T-helper 17 cell (primary cell): ENCODE measurements around the gene LRRC52. TPM values are rescaled to one million over a fixed set of nuclear protein-coding genes. Genes with fewer than 3 reads are reported as not detected.
"Not testable (repeated sequence)": the region's sequence is repeated elsewhere in the genome, so short reads cannot be mapped to it uniquely, and the experiment has no call there.

Experiments used
- ATAC-seq: fragments of 150-1000 bp; cut with Tn5 transposase; 2 replicates; pipeline ENCODE4 v1.10.0; 2021; ENCODE audit warnings: mild to moderate bottlenecking, moderate library complexity
- DNase-seq, 3 donors: peaks; one replicate each; pipeline versions ENCODE4 v3.0.0 to v3.0.0-alpha.2; 2020 to 2021
- H3K9me3 ChIP-seq: one replicate; pipeline ENCODE4 v1.7.0; 2013; ENCODE audit warnings: low read length, mild to moderate bottlenecking; ENCODE audit not compliant: control insufficient read depth, poor library complexity, severe bottlenecking
- H3K27ac Mint-ChIP-seq: one replicate; pipeline ENCODE4 v1.8.0; 2022; ENCODE audit warnings: mild to moderate bottlenecking, moderate library complexity, mixed read lengths
- H3K27me3 Mint-ChIP-seq: one replicate; pipeline ENCODE4 v1.8.0; 2022; ENCODE audit warnings: mixed read lengths
- H3K36me3 Mint-ChIP-seq: one replicate; pipeline ENCODE4 v1.8.0; 2022; ENCODE audit warnings: low read depth, mixed read lengths
- H3K4me1 Mint-ChIP-seq: one replicate; pipeline ENCODE4 v1.8.0; 2022; ENCODE audit warnings: mild to moderate bottlenecking, mixed read lengths
- H3K4me3 Mint-ChIP-seq: one replicate; pipeline ENCODE4 v1.8.0; 2022; ENCODE audit warnings: mild to moderate bottlenecking, moderate library complexity, mixed read lengths
- total RNA-seq, 4 donors: library from RNA in 2 of 4; stranded (reverse) in 2 of 4; gene quantifications; one replicate each; pipeline ENCODE4 v1.2.3 and lab custom pipeline; 2022 to 2026

LRRC52 gene
- total RNA-seq, 2 donors from 2014 or later: not detected

GRCh38 chr1:165606676-165607075, 62.9 kb downstream of the LRRC52 start:
- H3K4me3 Mint-ChIP-seq, H3K9me3 ChIP-seq, ATAC-seq, H3K4me1 Mint-ChIP-seq, DNase-seq, H3K36me3 Mint-ChIP-seq, H3K27ac Mint-ChIP-seq: not testable (repeated sequence)
- peaks cover 42% of the 10 kb centered on the region for H3K27me3 Mint-ChIP-seq

GRCh38 chr1:165610866-165611265, 67.1 kb downstream of the LRRC52 start:
- H3K4me3 Mint-ChIP-seq: no peak overlapping the region
- DNase-seq (no peak), ATAC-seq (no peak)
- H3K27me3 Mint-ChIP-seq: peaks cover 45% of the 10 kb centered on the region
- H3K36me3 Mint-ChIP-seq: peaks cover 9% of the 10 kb centered on the region
- H3K27ac Mint-ChIP-seq: no peak overlapping the region
- no peaks in the 10 kb centered on the region for H3K9me3 ChIP-seq
- H3K4me1 Mint-ChIP-seq: peaks cover 3% of the 10 kb centered on the region

GRCh38 chr1:165612062-165612461, 68.3 kb downstream of the LRRC52 start:
- ATAC-seq (no peak), DNase-seq (no peak)
- Mint-ChIP-seq H3K4me3 (no peak overlapping the region), H3K36me3 (peaks cover 7% of the 10 kb centered on the region), H3K27ac (no peak overlapping the region), H3K4me1 (no peaks in the 10 kb centered on the region), H3K27me3 (peaks cover 46% of the 10 kb centered on the region)
- H3K9me3 ChIP-seq: no peaks in the 10 kb centered on the region

Other genes with a start within 250 kb of the LRRC52 start
- gene LMX1A, start 187.3 kb upstream of the LRRC52 start, total RNA-seq: not detected
- not detected for gene RXRG, start 98.9 kb upstream of the LRRC52 start, total RNA-seq
- 10 to 100 TPM; 27.2 to 42.1 TPM for gene MGST3, start 87.2 kb downstream of the LRRC52 start, total RNA-seq
- 10 to 100 TPM; 33.9 to 37.0 TPM for gene ALDH9A1, start 154.6 kb downstream of the LRRC52 start, total RNA-seq
- gene TMCO1, start 224.9 kb downstream of the LRRC52 start, total RNA-seq: 10 to 100 TPM; 33.4 to 37.8 TPM